A549 (cell line): ENCODE results near the gene JUP. TPM values are rescaled to one million over a fixed set of nuclear protein-coding genes. Genes with fewer than 3 reads are reported as not detected.

Experiments
- ATAC-seq, 2 experiments: fragments of 200-7000 bp in 1 of 2; fragments of >200 bp in 1 of 2; cut with Nextera tagmentation in 1 of 2; cut with Tn5 transposase in 1 of 2; 3 replicates each; pipeline versions ENCODE4 v1.8.0 to v1.9.1; 2018 to 2020; ENCODE audit warnings: mild to moderate bottlenecking in 1 of 2, moderate library complexity in 1 of 2
- CTCF ChIA-PET: fragments of 300-600 bp; sonication (Branson Sonifier 250); formaldehyde crosslinking; extraction: SDS; loops from one replicate; lab custom pipeline; 2021; ENCODE audit warnings: antibody characterized with exemption, inconsistent platforms; lab: Yijun Ruan, JAX
- POLR2A ChIA-PET: fragments of 350-600 bp; formaldehyde crosslinking; extraction: SDS; loops from one replicate; lab custom pipeline; 2021; ENCODE audit warnings: antibody characterized with exemption, inconsistent platforms; lab: Yijun Ruan, JAX
- DNase-seq, 2 experiments: peaks; one replicate each; pipeline versions ENCODE4 v3.0.0 to v3.0.0-alpha.2; 2011 to 2016; ENCODE audit warnings: low read depth in 1 of 2, low spot score in 1 of 2
- FAIRE-seq: peaks from 2 replicates; lab custom pipeline; 2011; peaks lifted over from hg19 to GRCh38; lab: Jason Lieb, UNC
- H3K27ac ChIP-seq, 2 experiments: fragments of >200 bp; sonication (Bioruptor Twin); formaldehyde crosslinking; 3 replicates each; pipeline ENCODE4 v1.5.1; 2016 to 2017
- H3K4me1 ChIP-seq: fragments of >200 bp; sonication (Bioruptor Twin); formaldehyde crosslinking; 3 replicates; pipeline ENCODE4 v1.6.1; 2016
- H3K4me2 ChIP-seq: fragments of >200 bp; sonication (Bioruptor Twin); formaldehyde crosslinking; 3 replicates; pipeline ENCODE4 v1.6.1; 2016
- H3K4me3 ChIP-seq: fragments of >200 bp; sonication (Bioruptor Twin); formaldehyde crosslinking; 3 replicates; pipeline ENCODE4 v1.5.1; 2016
- H3K9me3 ChIP-seq: fragments of >200 bp; sonication (Bioruptor Twin); formaldehyde crosslinking; 3 replicates; pipeline ENCODE4 v1.6.1; 2016
- CBX8 ChIP-seq: fragments of 200-600 bp; sonication (generic); IDR thresholded peaks from 2 replicates; pipeline ENCODE4 v1.6.1; 2016
- CHD2 ChIP-seq: fragments of 150-350 bp; IDR thresholded peaks from 2 replicates; pipeline ENCODE4 v1.6.1; 2014; ENCODE audit warnings: low read length; ENCODE audit not compliant: partially characterized antibody
- EHMT2 ChIP-seq: fragments of 200-600 bp; sonication (generic); IDR thresholded peaks from 2 replicates; pipeline ENCODE4 v1.6.1; 2016; ENCODE audit warnings: antibody characterized with exemption, low read depth, mild to moderate bottlenecking, moderate library complexity
- EP300 ChIP-seq, 2 experiments: fragments of >200 bp; sonication (Bioruptor Twin); formaldehyde crosslinking; IDR thresholded peaks; 2 replicates in 1 of 2; 3 replicates in 1 of 2; pipeline ENCODE4 v1.6.1; 2016 to 2017
- FOSB ChIP-seq: fragments of 250-450 bp; sonication (Bioruptor Pico); IDR thresholded peaks from 2 replicates; pipeline ENCODE4 v1.5.0; 2020; ENCODE audit warnings: mild to moderate bottlenecking, moderate library complexity
- FOSL2 ChIP-seq, 2 experiments: fragments of 450-650 bp in 1 of 2; fragments of >200 bp in 1 of 2; sonication (Bioruptor Twin) in 1 of 2; formaldehyde crosslinking; IDR thresholded peaks; 2 replicates each; pipeline versions ENCODE4 v1.5.0 to v1.6.1; 2016 to 2020; ENCODE audit warnings: mild to moderate bottlenecking in 1 of 2, moderate library complexity in 1 of 2
- GATA3 ChIP-seq: IDR thresholded peaks from 2 replicates; pipeline ENCODE4 v1.6.1; 2012; ENCODE audit warnings: borderline replicate concordance
- HDAC2 ChIP-seq: fragments of 200-600 bp; sonication (generic); IDR thresholded peaks from 2 replicates; pipeline ENCODE4 v1.6.1; 2016
- HEYL ChIP-seq: fragments of 250-450 bp; sonication (Bioruptor Pico); IDR thresholded peaks from 2 replicates; pipeline ENCODE4 v1.8.0; 2021; ENCODE audit warnings: mild to moderate bottlenecking, moderate library complexity
- HOXA7 ChIP-seq: fragments of 250-450 bp; sonication (Bioruptor Pico); IDR thresholded peaks from 2 replicates; pipeline ENCODE4 v1.5.0; 2020; ENCODE audit warnings: mild to moderate bottlenecking, moderate library complexity
- HOXB5 ChIP-seq: fragments of 250-450 bp; sonication (Bioruptor Pico); IDR thresholded peaks from 2 replicates; pipeline ENCODE4 v1.5.0; 2020; ENCODE audit warnings: mild to moderate bottlenecking, moderate library complexity
- JUNB ChIP-seq: fragments of >200 bp; sonication (Bioruptor Twin); formaldehyde crosslinking; IDR thresholded peaks from 2 replicates; pipeline ENCODE4 v1.6.1; 2016
- KDM1A ChIP-seq: fragments of 200-600 bp; sonication (generic); IDR thresholded peaks from 2 replicates; pipeline ENCODE4 v1.6.1; 2016; ENCODE audit warnings: low read depth, mild to moderate bottlenecking
- NPAS2 ChIP-seq: fragments of 250-450 bp; sonication (Bioruptor Pico); IDR thresholded peaks from 2 replicates; pipeline ENCODE4 v1.8.0; 2022; ENCODE audit warnings: mild to moderate bottlenecking, moderate library complexity, borderline replicate concordance
- PBX3 ChIP-seq: IDR thresholded peaks from 2 replicates; pipeline ENCODE4 v1.6.1; 2012
- PHF8 ChIP-seq: fragments of 200-600 bp; sonication (generic); IDR thresholded peaks from 2 replicates; pipeline ENCODE4 v1.6.1; 2016; ENCODE audit warnings: low read depth, mild to moderate bottlenecking, antibody characterized with exemption, moderate library complexity, borderline replicate concordance
- POLR2AphosphoS2 ChIP-seq: conservative IDR thresholded peaks from 2 replicates; pipeline ENCODE4 v1.6.1; 2012; ENCODE audit warnings: low read length, improper control_type of control experiment, inconsistent platforms
- RFX5 ChIP-seq: fragments of 450-650 bp; IDR thresholded peaks from 2 replicates; pipeline ENCODE4 v1.7.1; 2014; ENCODE audit warnings: antibody characterized with exemption, mild to moderate bottlenecking, moderate library complexity
- RNF2 ChIP-seq: fragments of 200-600 bp; sonication (generic); IDR thresholded peaks from 2 replicates; pipeline ENCODE4 v1.6.1; 2016; ENCODE audit warnings: low read depth, mild to moderate bottlenecking, antibody characterized with exemption, moderate library complexity, borderline replicate concordance
- SMC3 ChIP-seq: fragments of >200 bp; sonication (Bioruptor Twin); formaldehyde crosslinking; IDR thresholded peaks from 3 replicates; pipeline ENCODE4 v1.6.1; 2018; ENCODE audit warnings: inconsistent platforms
- SREBF2 ChIP-seq: fragments of 450-650 bp; IDR thresholded peaks from 2 replicates; pipeline ENCODE4 v1.6.1; 2014; ENCODE audit warnings: mild to moderate bottlenecking, moderate library complexity
- TFCP2L1 ChIP-seq: fragments of 250-450 bp; sonication (Bioruptor Pico); IDR thresholded peaks from 2 replicates; pipeline ENCODE4 v1.5.0; 2021; ENCODE audit warnings: mild to moderate bottlenecking
- TP53 ChIP-seq: fragments of 250-450 bp; sonication (Bioruptor Pico); IDR thresholded peaks from 2 replicates; pipeline ENCODE4 v1.5.0; 2021; ENCODE audit warnings: mild to moderate bottlenecking, moderate library complexity
- ZFP36 ChIP-seq: fragments of 450-650 bp; IDR thresholded peaks from 2 replicates; pipeline ENCODE4 v1.6.1; 2014; ENCODE audit warnings: borderline replicate concordance; ENCODE audit not compliant: partially characterized antibody
- ZNF302 ChIP-seq: fragments of 250-450 bp; sonication (Bioruptor Pico); IDR thresholded peaks from 2 replicates; pipeline ENCODE4 v1.9.0; 2021; ENCODE audit warnings: inconsistent platforms, mild to moderate bottlenecking, moderate library complexity
- WGBS: methylation state at CpG from one replicate; pipeline ENCODE4 v1.1.6; 2017; ENCODE audit errors: missing lambda C conversion rate; 5-methylcytosine and 5-hydroxymethylcytosine counted together
- polyA plus RNA-seq, 4 experiments: library from polyadenylated mRNA; depleted of rRNA in 3 of 4; stranded (reverse); fragments of >200 nt; fragmentation: RNase III in 1 of 4; extraction: RNeasy Plus Mini Kit Qiagen cat#74134 plus additional on column Dnase treatment in 1 of 4; gene quantifications; 2 replicates in 3 of 4; 3 replicates in 1 of 4; pipeline ENCODE4 v1.2.3, GENCODE V29; 2011 to 2017
- TF ChIP-seq, protein P1 (sequence below): fragments of 450-650 bp; IDR thresholded peaks from 2 replicates; pipeline ENCODE4 v1.6.1; 2014; ENCODE audit warnings: antibody characterized with exemption
- TF ChIP-seq, protein P2 (sequence below): fragments of >200 bp; sonication (Bioruptor Twin); formaldehyde crosslinking; IDR thresholded peaks from 3 replicates; pipeline ENCODE4 v1.6.1; 2016
- TF ChIP-seq, protein P3 (sequence below): fragments of 250-450 bp; sonication (Bioruptor Pico); IDR thresholded peaks from 2 replicates; pipeline ENCODE4 v1.5.0; 2021; ENCODE audit warnings: mild to moderate bottlenecking, moderate library complexity, borderline replicate concordance

Gene JUP
- polyA plus RNA-seq, 2 of the 4 experiments (the other 2 are of a cell fraction) = 54.8 to 107 TPM

DNA sequence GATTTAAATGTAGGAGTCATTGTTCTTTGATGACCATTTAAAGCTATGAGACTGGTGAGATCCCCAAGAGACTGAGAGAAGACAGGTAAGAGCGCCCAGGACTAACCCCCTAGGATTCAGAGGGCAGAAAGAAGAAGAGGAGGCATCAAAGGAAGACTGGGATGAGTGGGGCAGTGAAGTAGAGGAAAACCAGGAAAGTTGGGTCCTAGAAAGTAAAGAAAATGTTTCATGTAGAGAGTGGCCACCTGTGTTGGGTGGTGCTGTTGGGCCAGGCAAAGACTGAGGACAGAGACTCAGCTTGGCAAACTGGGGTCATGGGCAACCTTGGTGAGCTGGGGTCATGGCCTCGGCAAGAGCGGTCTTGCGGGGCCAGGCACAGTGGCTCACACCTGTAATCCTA lies 50.8 kb downstream of the JUP start:
- ChIA-PET POLR2A (no interaction called here), CTCF (interaction anchor here (0.6 to 96.0 kb wide), 11 partner anchors 10 to 224 kb away, joined by 3 to 3262 read pairs (median 4); partner anchors contain the start of genes FKBP10, JUP and P3H4)
- DNase-seq (no peak), FAIRE-seq (no peak), ATAC-seq (no peak)
- Histone ChIP-seq H3K4me1 (peaks cover 38% of the 10 kb centered on the region), H3K27ac (no peak overlapping the region), H3K4me2 (no peak overlapping the region), H3K9me3 (no peaks in the 10 kb centered on the region), H3K4me3 (no peak overlapping the region)
- 95% methylated on average over 4 of the region's 4 CpGs for WGBS
- TF ChIP-seq JUNB (no peak), RFX5 (no peak), EHMT2 (no peak), KDM1A (no peak), SREBF2 (no peak), EP300 (IDR thresholded peaks at IDR 0.05) (no peak), NPAS2 (CRISPR knock-in tag) (no peak), CHD2 (no peak), RNF2 (no peak), PBX3 (no peak), POLR2AphosphoS2 (no peak)
- TF ChIP-seq, protein P1, sequence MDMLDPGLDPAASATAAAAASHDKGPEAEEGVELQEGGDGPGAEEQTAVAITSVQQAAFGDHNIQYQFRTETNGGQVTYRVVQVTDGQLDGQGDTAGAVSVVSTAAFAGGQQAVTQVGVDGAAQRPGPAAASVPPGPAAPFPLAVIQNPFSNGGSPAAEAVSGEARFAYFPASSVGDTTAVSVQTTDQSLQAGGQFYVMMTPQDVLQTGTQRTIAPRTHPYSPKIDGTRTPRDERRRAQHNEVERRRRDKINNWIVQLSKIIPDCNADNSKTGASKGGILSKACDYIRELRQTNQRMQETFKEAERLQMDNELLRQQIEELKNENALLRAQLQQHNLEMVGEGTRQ = no peak
- TF ChIP-seq, protein P2, sequence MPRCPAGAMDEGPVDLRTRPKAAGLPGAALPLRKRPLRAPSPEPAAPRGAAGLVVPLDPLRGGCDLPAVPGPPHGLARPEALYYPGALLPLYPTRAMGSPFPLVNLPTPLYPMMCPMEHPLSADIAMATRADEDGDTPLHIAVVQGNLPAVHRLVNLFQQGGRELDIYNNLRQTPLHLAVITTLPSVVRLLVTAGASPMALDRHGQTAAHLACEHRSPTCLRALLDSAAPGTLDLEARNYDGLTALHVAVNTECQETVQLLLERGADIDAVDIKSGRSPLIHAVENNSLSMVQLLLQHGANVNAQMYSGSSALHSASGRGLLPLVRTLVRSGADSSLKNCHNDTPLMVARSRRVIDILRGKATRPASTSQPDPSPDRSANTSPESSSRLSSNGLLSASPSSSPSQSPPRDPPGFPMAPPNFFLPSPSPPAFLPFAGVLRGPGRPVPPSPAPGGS = no peak

GRCh38 chr17:41734949-41735313 lies 51.6 kb downstream of the JUP start:
- Histone ChIP-seq H3K9me3 (no peaks in the 10 kb centered on the region), H3K27ac (peak overlapping the region; percentile 73 to 90), H3K4me2 (peak overlapping the region; percentile 98)
- DNase-seq = no peak
- ATAC-seq = peak; percentile 51 to 57
- CTCF ChIA-PET = interaction anchor here (0.6 to 96.0 kb wide), 9 partner anchors 9 to 225 kb away, joined by 3 to 3262 read pairs (median 5); partner anchors contain the start of genes FKBP10, JUP and P3H4
- 8% methylated on average over 23 of the region's 23 CpGs for WGBS
- TF ChIP-seq HOXA7 (no peak), ZFP36 (peak; percentile 1)
- TF ChIP-seq, all 56 proteins: peak for 1
- no peak for FAIRE-seq
- H3K4me3 ChIP-seq = peak overlapping the region; percentile 57
- POLR2A ChIA-PET = interaction anchor here (0.7 to 1.6 kb wide), 9 partner anchors 9 to 146 kb away, joined by 3 to 12 read pairs (median 5); partner anchors contain the start of genes JUP and P3H4
- peaks cover 34% of the 10 kb centered on the region for H3K4me1 ChIP-seq

DNA sequence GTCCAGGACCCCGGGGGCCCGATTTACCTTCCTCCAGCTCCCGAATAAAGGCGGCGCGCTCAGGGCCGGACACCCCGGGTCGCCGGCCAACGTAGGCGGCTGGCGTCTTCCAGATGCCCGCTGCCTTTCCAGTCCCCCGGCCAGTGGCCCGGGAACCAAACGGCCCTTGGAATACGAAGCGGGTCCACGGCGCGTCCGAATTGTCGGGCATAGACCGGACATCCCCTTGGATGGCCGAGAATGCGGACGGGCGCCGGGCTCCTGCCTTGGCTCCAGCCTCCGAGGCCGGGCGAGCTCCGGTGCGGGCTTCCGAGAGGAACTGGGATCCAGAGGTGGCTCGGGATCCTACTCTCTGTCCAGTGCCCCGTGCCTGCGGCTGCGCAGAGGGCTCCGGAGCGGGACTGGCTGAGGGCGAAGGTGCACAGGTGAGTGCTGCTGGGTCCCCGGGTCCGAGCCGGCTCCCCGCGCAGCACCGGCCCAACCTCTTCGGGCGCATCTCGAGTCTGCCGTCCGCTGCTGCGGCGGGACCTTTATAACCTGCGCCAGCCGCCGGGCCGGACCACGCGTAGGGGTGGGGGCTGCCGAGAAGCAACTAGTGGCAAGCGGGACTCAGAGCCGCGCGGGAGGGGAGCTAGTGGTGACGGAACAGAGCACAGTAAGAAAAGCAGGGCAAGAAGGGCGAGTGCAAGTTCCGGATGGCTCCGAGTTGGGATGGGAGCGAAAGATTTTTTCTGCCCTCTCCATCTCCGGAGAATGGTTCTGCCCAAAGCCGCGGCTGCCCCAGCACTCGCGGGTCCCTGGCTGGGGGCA lies 52.2 kb downstream of the JUP start, which contains the start of gene HAP1:
HAP1 (minus strand) TSS at position 505 of the 810 bp plus-strand sequence; CDS start at position 496, 9 bp downstream.
- DNase-seq (peak; percentile 76 to 84), ATAC-seq (peak; percentile 62 to 71), FAIRE-seq (no peak)
- peak within 1 kb of the TSS; percentile 57 for H3K4me3 ChIP-seq
- ChIA-PET CTCF (interaction anchor here (0.6 to 96.0 kb wide), 9 partner anchors 9 to 383 kb away, joined by 3 to 3262 read pairs (median 5); partner anchors contain the start of genes FKBP10, JUP and P3H4), POLR2A (interaction anchor here (0.5 to 1.6 kb wide), 23 partner anchors 9 to 224 kb away, joined by 3 to 12 read pairs (median 4); partner anchors contain the start of genes ACLY, JUP and P3H4)
- peak within 1 kb of the TSS; percentile 98 for H3K4me2 ChIP-seq
- H3K9me3 ChIP-seq = no peaks in the 10 kb centered on the region
- H3K27ac ChIP-seq = peak within 1 kb of the TSS; percentile 73 to 90
- H3K4me1 ChIP-seq = peaks cover 28% of the 10 kb centered on the region
- WGBS = 5% methylated on average over 55 of the region's 77 CpGs
- TF ChIP-seq CHD2 = no peak
- TF ChIP-seq HDAC2 = 0 out of 2 replicates have a peak, but pooled peaks have one; percentile 66
- TF ChIP-seq SMC3 = no peak; the same call in 2 of the 3 replicates
- TF ChIP-seq, protein P3, sequence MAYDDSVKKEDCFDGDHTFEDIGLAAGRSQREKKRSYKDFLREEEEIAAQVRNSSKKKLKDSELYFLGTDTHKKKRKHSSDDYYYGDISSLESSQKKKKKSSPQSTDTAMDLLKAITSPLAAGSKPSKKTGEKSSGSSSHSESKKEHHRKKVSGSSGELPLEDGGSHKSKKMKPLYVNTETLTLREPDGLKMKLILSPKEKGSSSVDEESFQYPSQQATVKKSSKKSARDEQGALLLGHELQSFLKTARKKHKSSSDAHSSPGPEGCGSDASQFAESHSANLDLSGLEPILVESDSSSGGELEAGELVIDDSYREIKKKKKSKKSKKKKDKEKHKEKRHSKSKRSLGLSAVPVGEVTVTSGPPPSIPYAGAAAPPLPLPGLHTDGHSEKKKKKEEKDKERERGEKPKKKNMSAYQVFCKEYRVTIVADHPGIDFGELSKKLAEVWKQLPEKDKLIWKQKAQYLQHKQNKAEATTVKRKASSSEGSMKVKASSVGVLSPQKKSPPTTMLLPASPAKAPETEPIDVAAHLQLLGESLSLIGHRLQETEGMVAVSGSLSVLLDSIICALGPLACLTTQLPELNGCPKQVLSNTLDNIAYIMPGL = no peak
- peak; percentile 88 for TF ChIP-seq GATA3
- peak; percentile 87; the same call in 1 of the 2 replicates for TF ChIP-seq TFCP2L1 (CRISPR knock-in tag)
- TF ChIP-seq FOSL2 (IDR thresholded peaks at IDR 0.05) = no peak
- no peak for TF ChIP-seq FOSL2 (CRISPR knock-in tag; IDR thresholded peaks at IDR 0.05)
- TF ChIP-seq HOXB5 (CRISPR knock-in tag) = no peak
- no peak for TF ChIP-seq FOSB (CRISPR knock-in tag)
- no peak for TF ChIP-seq KDM1A
- no peak for TF ChIP-seq ZNF302
- TF ChIP-seq TP53 (CRISPR knock-in tag) = no peak
- no peak for TF ChIP-seq ZFP36
- TF ChIP-seq CBX8 = no peak
- no peak for TF ChIP-seq HEYL (CRISPR knock-in tag)
- peak; percentile 93 for TF ChIP-seq PHF8
